Mononuclear cell (primary cell): ENCODE measurements around the gene DCAF12. TPM values are rescaled to one million over a fixed set of nuclear protein-coding genes. Genes with fewer than 3 reads are reported as not detected.

Experiments
- H3K27me3 ChIP-seq: 2 replicates; pipeline ENCODE4 v1.6.0; 2011; ENCODE audit warnings: low read length, control low read depth; ENCODE audit not compliant: insufficient read depth
- H3K4me1 ChIP-seq: 2 replicates; pipeline ENCODE4 v1.5.1; 2011; ENCODE audit warnings: mild to moderate bottlenecking, low read length, control low read depth; ENCODE audit not compliant: insufficient read depth
- H3K4me3 ChIP-seq: 2 replicates; pipeline ENCODE4 v1.5.1; 2011; ENCODE audit warnings: mild to moderate bottlenecking, low read length, moderate library complexity
- H3K9me3 ChIP-seq: 2 replicates; pipeline ENCODE4 v1.5.1; 2011; ENCODE audit warnings: low read depth, mild to moderate bottlenecking, control low read depth, low read length
- total RNA-seq: library from RNA; depleted of rRNA; stranded (reverse); fragments of >200 nt; gene quantifications from one replicate; pipeline ENCODE4 v1.2.3, GENCODE V29; 2012

DCAF12 gene
- total RNA-seq, 1 donor, result 6.6 TPM

GRCh38 chr9:34098307-34098706, 28.2 kb downstream of the DCAF12 start:
- Histone ChIP-seq H3K4me3 (no peak overlapping the region), H3K27me3 (no peaks in the 10 kb centered on the region), H3K4me1 (no peaks in the 10 kb centered on the region), H3K9me3 (no peaks in the 10 kb centered on the region)

DNA sequence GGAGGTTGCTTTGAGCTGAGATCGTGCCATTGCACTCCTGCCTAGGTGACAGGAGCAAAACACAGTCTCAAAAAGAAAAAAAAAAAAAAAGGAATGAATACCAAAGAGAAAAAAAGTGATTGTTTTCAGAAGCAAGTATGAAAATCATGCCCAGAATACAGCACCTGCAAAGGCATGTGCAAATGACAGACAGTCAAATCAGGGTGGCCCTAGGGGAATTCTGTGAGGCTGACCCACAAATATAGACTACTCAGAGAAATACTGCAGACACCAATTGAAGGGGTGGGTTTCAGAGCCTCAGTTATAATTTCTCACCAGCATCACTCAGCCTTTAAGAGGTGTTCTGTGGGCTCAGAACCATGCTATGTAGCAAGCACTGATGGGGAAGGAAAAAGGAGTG, 28.6 kb downstream of the DCAF12 start:
- Histone ChIP-seq H3K27me3 (no peaks in the 10 kb centered on the region), H3K4me1 (no peaks in the 10 kb centered on the region), H3K9me3 (no peaks in the 10 kb centered on the region), H3K4me3 (no peak overlapping the region)

DNA sequence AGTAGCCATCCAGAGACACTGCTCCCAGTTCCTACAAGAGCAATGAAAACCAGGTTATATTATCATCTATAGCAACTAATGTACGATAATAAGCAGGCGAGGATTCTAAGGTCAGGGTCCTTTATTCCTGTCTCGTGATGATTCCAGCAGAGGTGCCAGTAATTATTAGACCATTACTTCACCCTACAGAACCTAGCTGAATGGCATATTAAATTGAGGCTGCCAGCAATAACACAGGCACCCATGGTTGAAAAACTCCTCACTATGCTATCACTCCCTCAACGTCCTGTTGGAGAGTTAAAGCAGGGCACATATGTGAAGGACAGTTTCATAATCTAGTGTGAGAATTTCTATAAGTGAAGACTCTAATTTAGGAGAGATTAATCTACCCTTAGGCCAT, 29.7 kb downstream of the DCAF12 start:
- Histone ChIP-seq H3K4me3 (no peak overlapping the region), H3K4me1 (no peaks in the 10 kb centered on the region), H3K9me3 (no peaks in the 10 kb centered on the region), H3K27me3 (no peaks in the 10 kb centered on the region)

DNA sequence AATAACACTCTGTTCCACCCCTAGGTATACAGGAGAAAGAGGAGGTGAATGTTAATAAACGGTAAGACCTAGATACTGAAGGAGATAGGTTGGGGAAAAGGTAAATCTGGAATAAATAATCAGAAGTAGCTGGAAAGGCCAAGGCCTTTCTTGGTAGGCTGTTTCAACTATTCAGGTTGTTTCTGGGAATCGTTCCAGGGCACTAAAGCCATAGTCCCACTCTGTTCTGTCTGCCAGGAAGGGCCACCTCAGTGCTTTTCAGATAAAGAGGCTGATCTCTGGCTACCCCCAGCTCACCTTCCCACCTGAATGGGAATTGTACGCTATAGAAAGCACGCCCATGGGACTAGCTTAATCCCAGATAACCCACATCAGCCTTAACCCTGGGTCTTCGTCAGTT, 32.9 kb downstream of the DCAF12 start:
- H3K4me3 ChIP-seq, result no peak overlapping the region
- H3K9me3 ChIP-seq, result no peaks in the 10 kb centered on the region
- no peaks in the 10 kb centered on the region for H3K4me1 ChIP-seq
- no peaks in the 10 kb centered on the region for H3K27me3 ChIP-seq

GRCh38 chr9:34089311-34089710, 37.2 kb downstream of the DCAF12 start:
- no peaks in the 10 kb centered on the region for H3K9me3 ChIP-seq
- H3K4me3 ChIP-seq, result no peak overlapping the region
- no peaks in the 10 kb centered on the region for H3K4me1 ChIP-seq
- no peaks in the 10 kb centered on the region for H3K27me3 ChIP-seq

GRCh38 chr9:34087370-34087769, 39.1 kb downstream of the DCAF12 start:
- Histone ChIP-seq H3K4me1 (no peaks in the 10 kb centered on the region), H3K4me3 (no peak overlapping the region), H3K9me3 (no peaks in the 10 kb centered on the region), H3K27me3 (no peaks in the 10 kb centered on the region)

GRCh38 chr9:34086864-34087263, 39.6 kb downstream of the DCAF12 start:
- Histone ChIP-seq H3K4me1 (no peaks in the 10 kb centered on the region), H3K9me3 (no peaks in the 10 kb centered on the region), H3K4me3 (no peak overlapping the region), H3K27me3 (no peaks in the 10 kb centered on the region)

- no peaks in the 10 kb centered on the region for H3K4me1 ChIP-seq
- H3K4me3 ChIP-seq, result no peak overlapping the region
- no peaks in the 10 kb centered on the region for H3K27me3 ChIP-seq
- no peaks in the 10 kb centered on the region for H3K9me3 ChIP-seq
Observed at GRCh38 chr9:34085581-34086500, 40.7 kb downstream of the DCAF12 start.

- H3K4me1 ChIP-seq, result no peaks in the 10 kb centered on the region
- H3K27me3 ChIP-seq, result no peaks in the 10 kb centered on the region
- H3K4me3 ChIP-seq, result no peak overlapping the region
- H3K9me3 ChIP-seq, result no peaks in the 10 kb centered on the region
Observed at GRCh38 chr9:34084562-34084961, 41.9 kb downstream of the DCAF12 start.

- H3K4me1 ChIP-seq, result no peaks in the 10 kb centered on the region
- no peaks in the 10 kb centered on the region for H3K9me3 ChIP-seq
- H3K27me3 ChIP-seq, result no peaks in the 10 kb centered on the region
- H3K4me3 ChIP-seq, result no peak overlapping the region
Observed at GRCh38 chr9:34079181-34079580, 47.3 kb downstream of the DCAF12 start.

- no peak overlapping the region for H3K4me3 ChIP-seq
- H3K9me3 ChIP-seq, result no peaks in the 10 kb centered on the region
- no peaks in the 10 kb centered on the region for H3K4me1 ChIP-seq
- no peaks in the 10 kb centered on the region for H3K27me3 ChIP-seq
Observed at GRCh38 chr9:34072868-34073590, 53.5 kb downstream of the DCAF12 start.

GRCh38 chr9:34072410-34072809, 54.1 kb downstream of the DCAF12 start:
- H3K27me3 ChIP-seq, result no peaks in the 10 kb centered on the region
- no peak overlapping the region for H3K4me3 ChIP-seq

DNA sequence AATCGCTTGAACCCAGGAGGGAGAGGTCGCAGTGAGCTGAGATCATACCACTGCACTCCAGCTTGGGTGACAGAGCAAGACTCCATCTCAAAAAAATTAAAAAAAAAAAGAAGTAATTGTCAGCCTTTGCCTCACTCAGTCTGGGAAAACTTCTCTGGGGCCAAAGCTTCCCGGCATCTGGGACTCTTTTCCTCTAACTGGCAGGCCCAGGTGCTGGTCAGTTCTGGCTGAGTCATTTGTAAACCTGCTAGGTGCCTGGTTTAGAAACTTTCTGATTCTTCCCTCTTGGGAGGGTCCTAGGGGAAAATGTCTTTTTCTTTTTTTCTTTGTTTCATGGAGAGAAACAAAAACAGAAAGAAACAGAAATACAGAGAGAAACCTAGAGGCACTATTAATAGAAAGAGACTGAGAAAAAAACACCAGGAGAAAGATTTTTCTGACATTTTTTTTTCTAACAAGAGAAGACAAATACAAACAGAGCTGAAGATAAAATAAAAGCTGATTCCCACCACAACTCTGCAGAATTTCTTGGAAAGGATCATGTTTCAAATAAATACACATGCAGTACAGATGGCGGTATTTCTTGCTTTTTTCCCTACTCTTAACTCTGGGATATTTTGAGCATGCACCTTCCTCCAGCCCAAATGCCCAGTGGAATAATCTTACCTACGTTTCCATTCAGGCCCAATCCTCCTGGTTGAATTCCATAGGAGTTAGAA, 55.7 kb downstream of the DCAF12 start:
- no peaks in the 10 kb centered on the region for H3K4me1 ChIP-seq
- H3K9me3 ChIP-seq, result no peaks in the 10 kb centered on the region
- H3K4me3 ChIP-seq, result no peak overlapping the region
- no peaks in the 10 kb centered on the region for H3K27me3 ChIP-seq

More at GRCh38 chr9:34072410-34072809, 54.1 kb downstream of the DCAF12 start:
- Histone ChIP-seq H3K9me3 (no peaks in the 10 kb centered on the region), H3K4me1 (no peaks in the 10 kb centered on the region)

- H3K9me3 ChIP-seq, result no peaks in the 10 kb centered on the region
Observed at GRCh38 chr9:34069831-34070230, 56.7 kb downstream of the DCAF12 start.

GRCh38 chr9:34065541-34065940, 61.0 kb downstream of the DCAF12 start:
- no peaks in the 10 kb centered on the region for H3K9me3 ChIP-seq
- H3K4me1 ChIP-seq, result no peaks in the 10 kb centered on the region
- H3K4me3 ChIP-seq, result no peak overlapping the region
- no peaks in the 10 kb centered on the region for H3K27me3 ChIP-seq

More at GRCh38 chr9:34069831-34070230, 56.7 kb downstream of the DCAF12 start:
- Histone ChIP-seq H3K27me3 (no peaks in the 10 kb centered on the region), H3K4me1 (no peaks in the 10 kb centered on the region), H3K4me3 (no peak overlapping the region)
